A549 treated with AZD9567 at 1 μM for 4 hours (cell line): ENCODE results near the gene ATP1A1. TPM values are rescaled to one million over a fixed set of nuclear protein-coding genes. Genes with fewer than 3 reads are reported as not detected.

ENCODE experiments used
- total RNA-seq: library from RNA; stranded (reverse); fragments of 200-300 nt; extraction: Qiagen RNA extraction; gene quantifications from 5 replicates; pipeline ENCODE4 v1.2.3, GENCODE V29; 2022; ENCODE audit not compliant: insufficient read depth

Gene ATP1A1
- 226 to 288 TPM (median 261 TPM) in 5 replicates for total RNA-seq

GRCh38 chr1:116372651-116373430 lies at the start of gene ATP1A1:
ATP1A1 (plus strand) TSS chr1:116373244; CDS start chr1:116373512, 268 bp downstream.

Other genes with a start within 250 kb of the ATP1A1 start
- gene CD58, start 197.8 kb downstream of the ATP1A1 start, total RNA-seq: 18.1 to 23.6 TPM (median 21.5 TPM) in 5 replicates